ENCODE results near the gene SNRNP200.

- no peak for TF ChIP-seq CTCF (IDR thresholded peaks at IDR 0.05)
- TF ChIP-seq EP300 (IDR thresholded peaks at IDR 0.05): no peak
- no peak for TF ChIP-seq POLR2AphosphoS5 (IDR thresholded peaks at IDR 0.05)
These were observed 64.9 kb downstream of the SNRNP200 start for GRCh38 chr2:96240341-96241038.
